ENCODE measurements around the gene CLDN9. TPM values are rescaled to one million over a fixed set of nuclear protein-coding genes. Genes with fewer than 3 reads are reported as not detected.

The CLDN9 gene
- total RNA-seq, 4 donors from 2014 or later = 0.32 to 0.39 TPM; not detected in 2

- no peaks in the 10 kb centered on the region for H3K9me3 ChIP-seq
- TF ChIP-seq EP300 (IDR thresholded peaks at IDR 0.05) (no peak), POLR2AphosphoS5 (IDR thresholded peaks at IDR 0.05) (no peak)
- peaks cover 0 to 48% (median 11%) of the 10 kb centered on the region in 3 donors for H3K4me1 ChIP-seq
- H3K27ac ChIP-seq = no peak overlapping the region
- no peak overlapping the region for H3K4me3 ChIP-seq
- 75 to 80% methylated on average over 5 to 6 of the region's 6 CpGs for WGBS, 2 donors (ENCODE audit: low coverage in 1 of 2)
- peaks cover 21% of the 10 kb centered on the region for H3K27me3 ChIP-seq
- no peaks in the 10 kb centered on the region for H3K36me3 ChIP-seq
- ATAC-seq = no peak
Measured at GRCh38 chr16:3062553-3062952, 49.8 kb downstream of the CLDN9 start.

GRCh38 chr16:3063625-3064386, 51.1 kb downstream of the CLDN9 start:
- ATAC-seq = no peak
- TF ChIP-seq POLR2A (IDR thresholded peaks at IDR 0.05) (no peak), EP300 (IDR thresholded peaks at IDR 0.05) (no peak), CTCF (IDR thresholded peaks at IDR 0.05) (no peak), POLR2AphosphoS5 (IDR thresholded peaks at IDR 0.05) (no peak)
- no peaks in the 10 kb centered on the region for H3K36me3 ChIP-seq
- peaks cover 0 to 36% (median 6%) of the 10 kb centered on the region in 3 donors for H3K4me1 ChIP-seq
- WGBS, 2 donors (ENCODE audit: low coverage in 1 of 2) = 79 to 100% methylated on average over 3 to 8 of the region's 8 CpGs
- no peak overlapping the region for H3K27ac ChIP-seq
- H3K4me3 ChIP-seq = no peak overlapping the region
- H3K27me3 ChIP-seq = peaks cover 11% of the 10 kb centered on the region
- H3K9me3 ChIP-seq = no peaks in the 10 kb centered on the region

Small RNAs within 50 kb of the gene (small RNA-seq; reads per million reads assigned to genes)
- gene LINC00514 = 0 reads per million in 4 donors

Other genes starting within 250 kb of the CLDN9 start
- 100 to 1,000 TPM; 216 to 269 (median 251) TPM for gene ELOB, start 235.6 kb upstream of the CLDN9 start, total RNA-seq
- not detected for gene PRSS33, start 225.4 kb upstream of the CLDN9 start, total RNA-seq
- gene PRSS41, start 214.5 kb upstream of the CLDN9 start, total RNA-seq = not detected
- gene PRSS21, start 195.7 kb upstream of the CLDN9 start, total RNA-seq = not detected
- 10 to 100 TPM in 1 of 4 donors, not detected in 3; 37.5 TPM for gene ZG16B, start 182.6 kb upstream of the CLDN9 start, total RNA-seq
- gene PRSS22, start 154.8 kb upstream of the CLDN9 start, total RNA-seq = 1 to 10 TPM in 2 of 4 donors, not detected in 2; 1.0 to 2.7 TPM
- 10 to 100 TPM; 21.9 to 69.1 (median 38.8) TPM for gene FLYWCH2, start 129.7 kb upstream of the CLDN9 start, total RNA-seq
- 10 to 100 TPM; 34.5 to 66.5 (median 51.2) TPM for gene FLYWCH1, start 101.0 kb upstream of the CLDN9 start, total RNA-seq
- gene KREMEN2, start 48.6 kb upstream of the CLDN9 start, total RNA-seq = not detected
- 1 to 10 TPM; 1.9 to 6.4 (median 4.1) TPM for gene PAQR4, start 43.6 kb upstream of the CLDN9 start, total RNA-seq
- 1 to 10 TPM in 2 of 4 donors, not detected in 2; 1.6 to 1.7 TPM for gene PKMYT1, start 32.5 kb upstream of the CLDN9 start, total RNA-seq
- gene CLDN6, start 5.3 kb downstream of the CLDN9 start, total RNA-seq = not detected
- 100 to 1,000 TPM in 2 of 4 donors, 10 to 100 TPM in 2; 26.0 to 135 (median 72.2) TPM for gene TNFRSF12A, start 7.4 kb downstream of the CLDN9 start, total RNA-seq
- 10 to 100 TPM; 20.1 to 94.9 (median 40.5) TPM for gene HCFC1R1, start 11.0 kb downstream of the CLDN9 start, total RNA-seq
- 10 to 100 TPM; 17.6 to 28.2 (median 25.0) TPM for gene THOC6, start 11.1 kb downstream of the CLDN9 start, total RNA-seq
- 1 to 10 TPM in 1 of 4 donors, under 1 TPM in 2, not detected in 1; 0.31 to 3.1 (median 0.31) TPM for gene BICDL2, start 24.0 kb downstream of the CLDN9 start, total RNA-seq
- 1 to 10 TPM in 2 of 4 donors, not detected in 2; 1.6 to 2.6 TPM for gene MMP25, start 33.6 kb downstream of the CLDN9 start, total RNA-seq
- gene IL32, start 52.7 kb downstream of the CLDN9 start, total RNA-seq = 10 to 100 TPM in 3 of 4 donors, 1 to 10 TPM in 1; 2.6 to 39.0 (median 21.6) TPM
- gene ZSCAN10, start 86.4 kb downstream of the CLDN9 start, total RNA-seq = 1 to 10 TPM in 1 of 4 donors, not detected in 3; 1.7 TPM
- 10 to 100 TPM; 11.6 to 25.8 (median 20.4) TPM for gene ZNF205, start 99.7 kb downstream of the CLDN9 start, total RNA-seq
- gene ZNF213, start 122.1 kb downstream of the CLDN9 start, total RNA-seq = 10 to 100 TPM in 2 of 4 donors, 1 to 10 TPM in 2; 3.6 to 22.3 (median 12.2) TPM
- gene OR1F1, start 175.3 kb downstream of the CLDN9 start, total RNA-seq = not detected
- gene ZNF200, start 222.2 kb downstream of the CLDN9 start, total RNA-seq = 10 to 100 TPM in 2 of 4 donors, 1 to 10 TPM in 2; 5.2 to 11.8 (median 8.0) TPM
- gene MEFV, start 243.7 kb downstream of the CLDN9 start, total RNA-seq = 1 to 10 TPM; 1.2 to 3.4 (median 1.7) TPM

Measured in gastroesophageal sphincter (tissue), 4 donors.